ENCODE results near the gene GBGT1. TPM values are rescaled to one million over a fixed set of nuclear protein-coding genes. Genes with fewer than 3 reads are reported as not detected.

GBGT1 gene
- total and polyA plus RNA-seq, 2 experiments from 2014 or later = 3.7 to 22.4 TPM

DNA sequence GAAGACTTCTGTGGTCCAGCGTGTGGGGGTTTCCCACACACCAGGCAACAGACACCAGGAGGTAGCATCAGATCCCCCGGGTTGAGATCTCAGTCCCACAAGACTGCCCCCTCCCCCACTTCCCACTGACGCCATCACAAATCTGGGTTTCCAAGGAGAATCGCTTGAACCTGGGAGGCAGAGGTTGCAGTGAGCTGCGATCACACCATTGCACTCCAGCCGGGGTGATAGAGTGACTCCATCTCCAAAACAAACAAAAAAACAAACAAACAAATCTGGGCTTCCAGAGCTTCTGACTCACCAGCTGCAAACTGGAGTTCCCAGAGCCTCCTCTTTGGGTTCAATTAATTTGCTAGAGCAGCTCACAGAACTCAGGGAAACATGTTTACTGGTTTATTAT is 4.7 kb upstream of the GBGT1 start:
- Histone ChIP-seq H3K4me2 (no peak overlapping the region), H4K20me1 (replicated peaks; ENCODE audit: insufficient read depth) (no peaks in the 10 kb centered on the region), H3K27me3 (ENCODE audit: insufficient read depth) (peaks cover 1% of the 10 kb centered on the region; the same call in 1 of the 2 replicates), H3K27ac (ENCODE audit: low read depth) (no peak overlapping the region), H2AFZ (no peak overlapping the region), H3K9me2 (ENCODE audit: insufficient read depth) (no peaks in the 10 kb centered on the region), H3K36me3 (ENCODE audit: insufficient read depth) (no peaks in the 10 kb centered on the region), H3K4me1 (ENCODE audit: insufficient read depth) (no peaks in the 10 kb centered on the region), H3F3A (replicated peaks; ENCODE audit: low read depth) (no peaks in the 10 kb centered on the region), H3K4me3 (no peak overlapping the region), H3K79me2 (replicated peaks; ENCODE audit: insufficient read depth) (no peaks in the 10 kb centered on the region)
- TF ChIP-seq, protein P1, sequence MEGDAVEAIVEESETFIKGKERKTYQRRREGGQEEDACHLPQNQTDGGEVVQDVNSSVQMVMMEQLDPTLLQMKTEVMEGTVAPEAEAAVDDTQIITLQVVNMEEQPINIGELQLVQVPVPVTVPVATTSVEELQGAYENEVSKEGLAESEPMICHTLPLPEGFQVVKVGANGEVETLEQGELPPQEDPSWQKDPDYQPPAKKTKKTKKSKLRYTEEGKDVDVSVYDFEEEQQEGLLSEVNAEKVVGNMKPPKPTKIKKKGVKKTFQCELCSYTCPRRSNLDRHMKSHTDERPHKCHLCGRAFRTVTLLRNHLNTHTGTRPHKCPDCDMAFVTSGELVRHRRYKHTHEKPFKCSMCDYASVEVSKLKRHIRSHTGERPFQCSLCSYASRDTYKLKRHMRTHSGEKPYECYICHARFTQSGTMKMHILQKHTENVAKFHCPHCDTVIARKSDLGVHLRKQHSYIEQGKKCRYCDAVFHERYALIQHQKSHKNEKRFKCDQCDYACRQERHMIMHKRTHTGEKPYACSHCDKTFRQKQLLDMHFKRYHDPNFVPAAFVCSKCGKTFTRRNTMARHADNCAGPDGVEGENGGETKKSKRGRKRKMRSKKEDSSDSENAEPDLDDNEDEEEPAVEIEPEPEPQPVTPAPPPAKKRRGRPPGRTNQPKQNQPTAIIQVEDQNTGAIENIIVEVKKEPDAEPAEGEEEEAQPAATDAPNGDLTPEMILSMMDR (conservative IDR thresholded peaks at IDR 0.05; ENCODE audit: low read depth in 2 of 2) = no peak
- TF ChIP-seq, protein P2, sequence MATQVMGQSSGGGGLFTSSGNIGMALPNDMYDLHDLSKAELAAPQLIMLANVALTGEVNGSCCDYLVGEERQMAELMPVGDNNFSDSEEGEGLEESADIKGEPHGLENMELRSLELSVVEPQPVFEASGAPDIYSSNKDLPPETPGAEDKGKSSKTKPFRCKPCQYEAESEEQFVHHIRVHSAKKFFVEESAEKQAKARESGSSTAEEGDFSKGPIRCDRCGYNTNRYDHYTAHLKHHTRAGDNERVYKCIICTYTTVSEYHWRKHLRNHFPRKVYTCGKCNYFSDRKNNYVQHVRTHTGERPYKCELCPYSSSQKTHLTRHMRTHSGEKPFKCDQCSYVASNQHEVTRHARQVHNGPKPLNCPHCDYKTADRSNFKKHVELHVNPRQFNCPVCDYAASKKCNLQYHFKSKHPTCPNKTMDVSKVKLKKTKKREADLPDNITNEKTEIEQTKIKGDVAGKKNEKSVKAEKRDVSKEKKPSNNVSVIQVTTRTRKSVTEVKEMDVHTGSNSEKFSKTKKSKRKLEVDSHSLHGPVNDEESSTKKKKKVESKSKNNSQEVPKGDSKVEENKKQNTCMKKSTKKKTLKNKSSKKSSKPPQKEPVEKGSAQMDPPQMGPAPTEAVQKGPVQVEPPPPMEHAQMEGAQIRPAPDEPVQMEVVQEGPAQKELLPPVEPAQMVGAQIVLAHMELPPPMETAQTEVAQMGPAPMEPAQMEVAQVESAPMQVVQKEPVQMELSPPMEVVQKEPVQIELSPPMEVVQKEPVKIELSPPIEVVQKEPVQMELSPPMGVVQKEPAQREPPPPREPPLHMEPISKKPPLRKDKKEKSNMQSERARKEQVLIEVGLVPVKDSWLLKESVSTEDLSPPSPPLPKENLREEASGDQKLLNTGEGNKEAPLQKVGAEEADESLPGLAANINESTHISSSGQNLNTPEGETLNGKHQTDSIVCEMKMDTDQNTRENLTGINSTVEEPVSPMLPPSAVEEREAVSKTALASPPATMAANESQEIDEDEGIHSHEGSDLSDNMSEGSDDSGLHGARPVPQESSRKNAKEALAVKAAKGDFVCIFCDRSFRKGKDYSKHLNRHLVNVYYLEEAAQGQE (IDR thresholded peaks at IDR 0.05; ENCODE audit: unreplicated experiment) = no peak
- TF ChIP-seq CREB1 (CRISPR knock-in tag; IDR thresholded peaks at IDR 0.05; ENCODE audit: low read depth) = no peak
- TF ChIP-seq, protein P3, sequence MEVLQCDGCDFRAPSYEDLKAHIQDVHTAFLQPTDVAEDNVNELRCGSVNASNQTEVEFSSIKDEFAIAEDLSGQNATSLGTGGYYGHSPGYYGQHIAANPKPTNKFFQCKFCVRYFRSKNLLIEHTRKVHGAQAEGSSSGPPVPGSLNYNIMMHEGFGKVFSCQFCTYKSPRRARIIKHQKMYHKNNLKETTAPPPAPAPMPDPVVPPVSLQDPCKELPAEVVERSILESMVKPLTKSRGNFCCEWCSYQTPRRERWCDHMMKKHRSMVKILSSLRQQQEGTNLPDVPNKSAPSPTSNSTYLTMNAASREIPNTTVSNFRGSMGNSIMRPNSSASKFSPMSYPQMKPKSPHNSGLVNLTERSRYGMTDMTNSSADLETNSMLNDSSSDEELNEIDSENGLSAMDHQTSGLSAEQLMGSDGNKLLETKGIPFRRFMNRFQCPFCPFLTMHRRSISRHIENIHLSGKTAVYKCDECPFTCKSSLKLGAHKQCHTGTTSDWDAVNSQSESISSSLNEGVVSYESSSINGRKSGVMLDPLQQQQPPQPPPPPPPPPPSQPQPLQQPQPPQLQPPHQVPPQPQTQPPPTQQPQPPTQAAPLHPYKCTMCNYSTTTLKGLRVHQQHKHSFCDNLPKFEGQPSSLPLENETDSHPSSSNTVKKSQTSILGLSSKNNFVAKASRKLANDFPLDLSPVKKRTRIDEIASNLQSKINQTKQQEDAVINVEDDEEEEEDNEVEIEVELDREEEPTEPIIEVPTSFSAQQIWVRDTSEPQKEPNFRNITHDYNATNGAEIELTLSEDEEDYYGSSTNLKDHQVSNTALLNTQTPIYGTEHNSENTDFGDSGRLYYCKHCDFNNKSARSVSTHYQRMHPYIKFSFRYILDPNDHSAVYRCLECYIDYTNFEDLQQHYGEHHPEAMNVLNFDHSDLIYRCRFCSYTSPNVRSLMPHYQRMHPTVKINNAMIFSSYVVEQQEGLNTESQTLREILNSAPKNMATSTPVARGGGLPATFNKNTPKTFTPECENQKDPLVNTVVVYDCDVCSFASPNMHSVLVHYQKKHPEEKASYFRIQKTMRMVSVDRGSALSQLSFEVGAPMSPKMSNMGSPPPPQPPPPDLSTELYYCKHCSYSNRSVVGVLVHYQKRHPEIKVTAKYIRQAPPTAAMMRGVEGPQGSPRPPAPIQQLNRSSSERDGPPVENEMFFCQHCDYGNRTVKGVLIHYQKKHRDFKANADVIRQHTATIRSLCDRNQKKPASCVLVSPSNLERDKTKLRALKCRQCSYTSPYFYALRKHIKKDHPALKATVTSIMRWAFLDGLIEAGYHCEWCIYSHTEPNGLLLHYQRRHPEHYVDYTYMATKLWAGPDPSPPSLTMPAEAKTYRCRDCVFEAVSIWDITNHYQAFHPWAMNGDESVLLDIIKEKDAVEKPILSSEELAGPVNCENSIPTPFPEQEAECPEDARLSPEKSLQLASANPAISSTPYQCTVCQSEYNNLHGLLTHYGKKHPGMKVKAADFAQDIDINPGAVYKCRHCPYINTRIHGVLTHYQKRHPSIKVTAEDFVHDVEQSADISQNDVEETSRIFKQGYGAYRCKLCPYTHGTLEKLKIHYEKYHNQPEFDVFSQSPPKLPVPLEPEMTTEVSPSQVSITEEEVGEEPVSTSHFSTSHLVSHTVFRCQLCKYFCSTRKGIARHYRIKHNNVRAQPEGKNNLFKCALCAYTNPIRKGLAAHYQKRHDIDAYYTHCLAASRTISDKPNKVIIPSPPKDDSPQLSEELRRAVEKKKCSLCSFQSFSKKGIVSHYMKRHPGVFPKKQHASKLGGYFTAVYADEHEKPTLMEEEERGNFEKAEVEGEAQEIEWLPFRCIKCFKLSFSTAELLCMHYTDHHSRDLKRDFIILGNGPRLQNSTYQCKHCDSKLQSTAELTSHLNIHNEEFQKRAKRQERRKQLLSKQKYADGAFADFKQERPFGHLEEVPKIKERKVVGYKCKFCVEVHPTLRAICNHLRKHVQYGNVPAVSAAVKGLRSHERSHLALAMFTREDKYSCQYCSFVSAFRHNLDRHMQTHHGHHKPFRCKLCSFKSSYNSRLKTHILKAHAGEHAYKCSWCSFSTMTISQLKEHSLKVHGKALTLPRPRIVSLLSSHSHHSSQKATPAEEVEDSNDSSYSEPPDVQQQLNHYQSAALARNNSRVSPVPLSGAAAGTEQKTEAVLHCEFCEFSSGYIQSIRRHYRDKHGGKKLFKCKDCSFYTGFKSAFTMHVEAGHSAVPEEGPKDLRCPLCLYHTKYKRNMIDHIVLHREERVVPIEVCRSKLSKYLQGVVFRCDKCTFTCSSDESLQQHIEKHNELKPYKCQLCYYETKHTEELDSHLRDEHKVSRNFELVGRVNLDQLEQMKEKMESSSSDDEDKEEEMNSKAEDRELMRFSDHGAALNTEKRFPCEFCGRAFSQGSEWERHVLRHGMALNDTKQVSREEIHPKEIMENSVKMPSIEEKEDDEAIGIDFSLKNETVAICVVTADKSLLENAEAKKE (CRISPR knock-in tag; IDR thresholded peaks at IDR 0.05) = no peak
- no peak for TF ChIP-seq EZH2phosphoT487 (IDR thresholded peaks at IDR 0.05; ENCODE audit: unreplicated experiment)
- H3K4me1 Mint-ChIP-seq = 0 out of 3 replicates have a peak, but pooled peaks cover 4% of the 10 kb centered on the region
- ATAC-seq = no peak
- no peaks in the 10 kb centered on the region for H3K36me3 Mint-ChIP-seq (ENCODE audit: low read depth)
- no peak overlapping the region for H3K27ac Mint-ChIP-seq
- H3K4me3 Mint-ChIP-seq = no peak overlapping the region; the same call in 2 of the 3 replicates
- peaks cover 23% of the 10 kb centered on the region for H3K27me3 Mint-ChIP-seq (ENCODE audit: insufficient read depth, low read depth, poor library complexity)
- H3K9me3 Mint-ChIP-seq = no peaks in the 10 kb centered on the region
- DNase-seq (ENCODE audit: low spot score) = no peak

All from GM23338 (cell line).